SK-MEL-5 (cell line): ENCODE results near the gene ZC3H8. TPM values are rescaled to one million over a fixed set of nuclear protein-coding genes. Genes with fewer than 3 reads are reported as not detected.
"Not testable (repeated sequence)": the region's sequence is repeated elsewhere in the genome, so short reads cannot be mapped to it uniquely, and the experiment has no call there.

Experiments used
- DNase-seq: peaks from one replicate; pipeline ENCODE4 v3.0.0-alpha.2; 2016; ENCODE audit warnings: low read depth, low spot score
- in situ Hi-C: cut with HindIII; loops from 2 replicates; pipeline ENCODE4 v1.10.0; 2016; ENCODE audit warnings: low sequenced_read_pairs, high pct_unique_total_duplicates, low pct_unique_long_range_greater_than_20kb
- polyA plus RNA-seq, 2 experiments: library from polyadenylated mRNA; depleted of rRNA; stranded (reverse); fragments of >200 nt; gene quantifications; 2 replicates each; pipeline ENCODE4 v1.2.3, GENCODE V29; 2015
- total RNA-seq: library from RNA; depleted of rRNA; stranded (reverse); fragments of >200 nt; shearing (Covaris generic); gene quantifications from 2 replicates; pipeline ENCODE4 v1.2.3, GENCODE V29; 2014; rRNA removed

The ZC3H8 gene
- 19.7 and 22.7 TPM in 2 replicates for total RNA-seq
- 12.0 and 19.2 TPM in 2 replicates for polyA plus RNA-seq (2015; cell fraction: cytosol; rRNA removed)
- polyA plus RNA-seq (2015; cell fraction: nucleus; rRNA removed), result 43.6 and 81.2 TPM in 2 replicates

GRCh38 chr2:112254466-112255240 lies at the start of gene ZC3H8:
TSS of gene ZC3H8 (minus strand) at chr2:112255042. CDS start at chr2:112254981, 61 bp downstream.
- in situ Hi-C loops, result no loop called here
- DNase-seq, result peak; percentile 88

- DNase-seq, result no peak
- in situ Hi-C loops, result no loop called here
These were observed 49.6 kb upstream of the ZC3H8 start for GRCh38 chr2:112304298-112304941.

GRCh38 chr2:112301973-112302372 lies 47.1 kb upstream of the ZC3H8 start:
- in situ Hi-C loops, result no loop called here
- DNase-seq, result no peak

GRCh38 chr2:112301171-112301584 lies 46.3 kb upstream of the ZC3H8 start:
- in situ Hi-C loops, result no loop called here

GRCh38 chr2:112296407-112296806 lies 41.6 kb upstream of the ZC3H8 start:
- DNase-seq, result no peak

More at GRCh38 chr2:112301171-112301584, 46.3 kb upstream of the ZC3H8 start:
- no peak for DNase-seq

GRCh38 chr2:112295407-112296078 lies 40.7 kb upstream of the ZC3H8 start:
- DNase-seq, result no peak
- in situ Hi-C loops, result no loop called here

More at GRCh38 chr2:112296407-112296806, 41.6 kb upstream of the ZC3H8 start:
- in situ Hi-C loops, result no loop called here

GRCh38 chr2:112293636-112294401 lies 39.0 kb upstream of the ZC3H8 start:
- DNase-seq, result no peak
- in situ Hi-C loops, result no loop called here

- in situ Hi-C loops, result no loop called here
- no peak for DNase-seq
These were observed 35.8 kb upstream of the ZC3H8 start for GRCh38 chr2:112290648-112291047.

GRCh38 chr2:112290088-112290487 lies 35.2 kb upstream of the ZC3H8 start:
- in situ Hi-C loops, result no loop called here
- no peak for DNase-seq

GRCh38 chr2:112283535-112283934 lies 28.7 kb upstream of the ZC3H8 start:
- in situ Hi-C loops, DNase-seq: not testable (repeated sequence)

- in situ Hi-C loops, result not testable (repeated sequence)
These were observed 27.2 kb upstream of the ZC3H8 start for GRCh38 chr2:112282066-112282465.

GRCh38 chr2:112277596-112278220 lies 22.9 kb upstream of the ZC3H8 start:
- in situ Hi-C loops, result no loop called here
- DNase-seq, result no peak

More at GRCh38 chr2:112282066-112282465, 27.2 kb upstream of the ZC3H8 start:
- DNase-seq, result not testable (repeated sequence)

- in situ Hi-C loops, result no loop called here
- no peak for DNase-seq
These were observed 22.1 kb upstream of the ZC3H8 start for GRCh38 chr2:112276954-112277353.

GRCh38 chr2:112275887-112276773 lies 21.3 kb upstream of the ZC3H8 start:
- in situ Hi-C loops, result no loop called here
- DNase-seq, result peak; percentile 82

- in situ Hi-C loops, result no loop called here
- DNase-seq, result peak; percentile 94
These were observed 20.6 kb upstream of the ZC3H8 start, which contains the start of gene ZC3H6 for GRCh38 chr2:112275311-112275886. TSS of gene ZC3H6 (plus strand) at chr2:112275597. CDS start at chr2:112275995, 398 bp downstream.

- in situ Hi-C loops, result no loop called here
- DNase-seq, result no peak
These were observed 18.5 kb upstream of the ZC3H8 start for GRCh38 chr2:112273349-112273748.
